HG02759 (cell line): ENCODE data around the gene URI1.

Source experiments
- ATAC-seq: cut with Tn5 transposase; IDR thresholded peaks from one replicate; pipeline ENCODE4 v1.9.1; 2021; ENCODE audit warnings: mild to moderate bottlenecking, moderate library complexity; ENCODE audit not compliant: unreplicated experiment

The URI1 gene

GRCh38 chr19:29967623-29968022 lies 25.6 kb downstream of the URI1 start:
- ATAC-seq = no peak

GRCh38 chr19:29969891-29970290 lies 27.9 kb downstream of the URI1 start:
- ATAC-seq = no peak

DNA sequence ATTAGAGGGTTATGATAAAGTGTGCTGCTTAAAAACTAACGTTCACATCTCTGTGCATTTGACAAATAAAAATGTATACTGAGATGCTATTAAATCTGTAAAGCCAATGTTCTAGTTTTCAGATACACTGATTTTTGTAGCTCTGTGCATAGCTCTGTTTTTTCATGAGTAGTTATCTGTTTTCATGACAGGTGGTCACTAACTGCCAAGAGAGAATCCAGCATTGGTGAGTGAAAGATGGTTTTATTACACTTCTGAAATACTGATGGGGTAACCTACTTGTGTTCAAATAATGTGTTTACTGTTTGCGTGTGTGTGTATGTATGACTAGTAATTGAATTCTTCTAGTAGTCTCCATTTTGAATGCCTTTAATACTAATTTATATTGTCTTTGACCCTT lies 29.0 kb downstream of the URI1 start:
- ATAC-seq = no peak

DNA sequence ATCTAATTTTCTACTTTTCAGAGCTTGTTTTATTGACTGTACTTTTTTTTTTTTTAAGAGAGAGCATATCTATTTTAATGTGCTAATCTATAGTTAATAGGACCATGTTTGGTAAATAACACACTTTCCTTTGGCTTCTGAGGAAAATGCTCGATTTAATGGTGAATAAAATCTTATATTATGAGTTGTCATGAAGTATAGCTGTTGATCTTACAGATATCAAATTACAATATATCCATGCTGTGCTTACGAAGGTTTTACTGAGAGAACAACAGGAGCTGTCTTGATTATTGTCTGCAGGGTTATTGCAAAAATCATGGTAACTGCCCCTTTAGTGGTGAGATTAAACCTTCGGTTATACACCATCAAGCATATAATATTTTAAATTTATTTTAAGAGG lies 29.6 kb downstream of the URI1 start:
- no peak for ATAC-seq

DNA sequence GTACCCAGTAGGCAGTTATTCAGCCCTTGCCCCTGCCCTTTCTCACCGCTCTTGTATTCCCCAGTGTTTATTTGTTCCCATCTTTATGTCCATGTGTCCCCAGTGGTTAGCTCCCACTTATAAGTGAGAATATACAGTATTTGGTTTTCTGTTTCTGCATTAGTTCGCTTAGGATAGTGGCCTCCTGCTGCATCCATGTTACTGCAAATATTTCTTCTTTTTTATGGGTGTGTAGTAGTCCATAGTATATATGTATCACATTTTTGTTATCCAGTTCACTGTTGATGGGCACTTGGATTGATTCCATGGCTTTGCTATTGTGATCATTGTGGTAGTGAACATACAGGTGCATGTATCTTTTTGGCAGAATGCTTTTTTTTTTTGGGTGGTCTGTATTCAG lies 32.7 kb downstream of the URI1 start:
- ATAC-seq = no peak

DNA sequence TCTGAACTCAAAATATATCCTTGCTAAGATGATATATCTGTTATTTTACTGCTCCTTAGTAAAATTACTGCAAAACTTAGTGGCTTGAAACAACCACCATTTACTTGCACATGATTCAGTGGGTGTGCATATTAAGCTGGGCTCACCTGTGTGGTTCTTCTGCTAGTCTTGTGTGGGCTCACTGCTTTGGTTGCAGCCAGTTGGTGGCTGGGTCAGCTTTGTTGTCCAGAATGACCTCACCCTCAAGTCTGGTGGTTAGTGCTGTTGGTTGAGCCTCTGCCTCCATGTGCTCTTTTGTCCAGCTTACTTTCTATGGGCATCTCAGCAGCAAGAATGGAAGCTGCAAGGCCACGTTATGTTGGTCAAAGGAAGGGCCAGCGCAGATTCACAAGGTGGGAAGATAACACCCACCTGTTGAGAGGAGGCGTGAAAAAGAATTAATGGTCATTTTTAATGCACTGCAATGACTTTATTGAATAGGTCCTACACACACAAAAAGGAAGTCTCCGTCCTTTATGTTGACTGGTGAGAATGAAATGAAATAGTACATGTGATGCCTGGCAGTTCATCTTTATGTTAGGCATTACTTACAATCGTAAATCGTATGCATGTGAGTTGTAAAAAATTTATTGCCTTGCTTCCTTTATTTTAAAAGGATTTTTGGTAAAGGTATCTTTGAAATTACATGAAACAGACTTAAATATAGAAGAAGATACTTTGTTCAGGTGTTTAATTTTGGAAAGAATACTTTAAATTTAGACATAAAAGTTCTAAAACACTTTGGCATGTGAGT lies 34.3 kb downstream of the URI1 start:
- no peak for ATAC-seq

DNA sequence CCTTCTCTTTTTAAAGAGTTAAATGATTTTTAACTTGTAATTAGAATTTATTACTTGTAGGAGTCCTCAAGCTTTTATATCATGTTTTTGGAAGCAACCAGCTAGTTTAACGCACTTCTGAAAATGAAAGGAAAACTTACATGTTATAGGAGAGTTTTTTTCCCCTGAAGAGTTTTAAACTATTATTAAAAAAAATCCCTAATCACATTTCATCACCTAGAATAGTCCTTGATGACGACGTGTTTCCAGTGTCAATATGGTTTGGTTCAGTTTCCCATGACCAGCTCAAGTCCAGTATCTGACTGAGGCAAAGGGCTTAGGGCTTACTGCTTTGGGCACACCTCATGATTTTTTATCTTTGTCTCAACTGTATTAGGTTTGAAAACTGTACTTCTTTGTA lies 36.0 kb downstream of the URI1 start:
- ATAC-seq = no peak

GRCh38 chr19:29983568-29983967 lies 41.5 kb downstream of the URI1 start:
- no peak for ATAC-seq

- ATAC-seq = no peak
Observed at GRCh38 chr19:29985196-29985595, 43.2 kb downstream of the URI1 start.

GRCh38 chr19:29988351-29988750 lies 46.3 kb downstream of the URI1 start:
- no peak for ATAC-seq

DNA sequence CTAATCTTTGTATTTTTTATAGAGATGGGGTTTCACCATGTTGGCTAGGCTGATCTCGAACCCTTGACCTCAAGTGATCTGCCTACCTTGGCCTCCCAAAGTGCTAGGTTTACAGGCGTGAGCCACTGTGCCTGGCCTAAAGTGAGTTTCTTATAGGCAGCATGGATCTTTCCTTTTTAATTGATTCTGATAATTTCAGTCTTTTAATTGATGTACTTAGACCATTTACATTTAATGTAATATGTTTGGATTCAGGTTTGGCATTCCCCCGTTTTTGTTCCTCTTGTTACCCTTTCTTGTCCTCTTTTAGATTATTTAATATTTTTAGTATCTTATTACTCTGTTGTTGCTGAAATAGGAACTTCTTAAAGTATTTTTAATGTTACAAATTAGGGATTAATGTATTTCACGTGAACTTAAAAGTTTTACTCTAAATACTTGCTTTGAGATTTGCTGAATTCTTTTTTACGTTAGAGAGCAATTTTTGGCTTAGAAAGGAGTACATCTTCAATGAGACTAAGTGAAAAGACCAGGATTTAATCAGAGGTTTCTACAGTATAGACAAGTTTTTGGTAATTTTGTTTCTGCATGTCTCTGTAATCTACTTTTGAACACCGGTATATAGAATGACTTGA lies 50.3 kb downstream of the URI1 start:
- ATAC-seq = no peak

DNA sequence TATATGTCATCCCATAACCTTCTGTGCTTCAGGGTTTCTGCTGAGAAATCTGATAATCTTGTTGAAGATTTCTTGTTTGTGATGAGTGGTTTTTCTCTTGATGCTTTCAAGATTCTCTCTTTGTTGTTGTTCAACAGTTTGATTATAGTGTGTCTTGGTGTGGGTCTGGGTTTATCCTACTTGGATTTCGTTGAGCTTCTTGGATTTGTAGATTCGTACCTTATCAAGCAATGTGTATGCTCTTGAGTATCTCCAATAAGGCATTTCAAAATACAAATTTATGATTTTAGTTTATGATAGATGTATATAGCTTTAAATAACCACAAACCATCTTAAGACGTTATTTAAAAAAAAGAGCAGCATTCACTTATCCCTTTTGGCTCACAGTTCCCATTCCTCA lies 57.5 kb downstream of the URI1 start:
- no peak for ATAC-seq

DNA sequence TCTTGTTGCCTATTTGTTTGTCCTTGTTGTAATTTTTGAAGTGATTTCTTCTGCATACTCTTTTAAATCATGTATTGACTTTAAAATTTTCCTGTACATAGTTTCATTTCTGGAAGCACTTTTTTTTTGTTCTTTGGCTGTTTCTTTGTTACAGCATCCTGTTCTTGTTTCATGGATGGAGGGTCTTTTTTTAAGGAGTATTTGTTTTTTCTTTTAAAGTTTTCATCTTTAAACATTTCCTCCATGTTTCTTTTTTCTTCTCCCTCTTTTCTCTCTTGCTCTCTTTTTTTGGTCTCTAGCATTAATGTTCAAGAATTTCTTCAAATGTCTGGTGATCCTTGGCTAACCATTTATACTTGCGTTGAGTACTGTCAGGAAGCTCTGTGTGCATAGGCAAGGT lies 58.8 kb downstream of the URI1 start:
- ATAC-seq = no peak

DNA sequence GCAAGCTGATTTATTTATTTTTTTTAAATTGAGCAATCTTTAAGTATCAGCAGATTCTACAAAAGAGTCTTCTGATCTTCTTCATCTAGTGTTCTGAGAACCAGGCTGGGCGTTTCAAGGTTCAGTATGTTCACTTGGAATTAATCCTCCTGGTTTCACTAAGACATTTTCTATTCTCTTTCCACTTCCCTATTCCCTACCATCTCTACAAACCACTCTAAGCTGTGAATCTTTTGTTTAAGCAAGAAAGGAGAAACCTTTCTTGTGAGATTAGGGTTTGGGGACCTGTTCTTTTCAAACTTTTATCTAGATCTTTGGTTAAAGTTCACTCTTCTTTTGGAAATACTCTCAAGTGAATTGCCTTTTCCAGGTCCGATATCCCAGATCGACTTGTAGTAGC lies 59.3 kb downstream of the URI1 start:
- ATAC-seq = no peak

DNA sequence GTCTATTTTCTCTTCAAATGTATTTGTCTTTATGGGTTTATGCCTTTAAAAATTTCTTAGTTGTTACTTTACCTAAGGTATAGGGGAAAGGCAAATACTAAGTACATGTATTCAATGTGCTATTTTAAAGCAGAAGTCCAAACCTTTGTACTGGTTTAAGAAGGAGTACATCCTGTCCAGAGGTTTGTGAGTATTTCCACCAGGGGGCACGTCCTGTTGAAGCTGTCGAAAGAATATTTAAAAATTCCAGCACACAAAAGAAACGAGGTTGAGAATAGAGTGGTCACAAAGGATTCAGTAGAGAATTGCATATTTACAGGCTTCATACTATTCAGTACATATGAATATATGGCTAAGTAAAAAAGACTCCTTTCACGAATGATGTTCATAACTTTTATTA lies 59.8 kb downstream of the URI1 start:
- ATAC-seq = no peak

DNA sequence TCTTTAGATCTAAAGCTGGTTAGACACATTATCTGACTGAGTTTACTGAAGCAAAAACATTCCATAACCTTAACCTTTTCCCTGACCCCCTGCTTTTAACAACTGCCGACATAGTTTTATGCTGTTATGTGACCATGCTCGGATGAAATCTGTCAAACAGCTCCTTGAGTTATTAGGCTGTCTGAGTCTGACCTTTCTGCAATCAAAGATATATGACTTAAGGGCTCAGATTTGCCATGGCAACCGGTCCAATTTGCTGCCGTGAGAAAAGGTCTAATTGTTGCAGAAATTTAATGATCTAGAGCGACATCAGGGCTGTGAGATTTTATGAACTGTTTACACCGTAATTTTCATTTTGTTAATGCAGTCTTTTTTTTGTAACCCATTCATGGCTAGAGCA lies 61.8 kb downstream of the URI1 start:
- ATAC-seq = no peak

DNA sequence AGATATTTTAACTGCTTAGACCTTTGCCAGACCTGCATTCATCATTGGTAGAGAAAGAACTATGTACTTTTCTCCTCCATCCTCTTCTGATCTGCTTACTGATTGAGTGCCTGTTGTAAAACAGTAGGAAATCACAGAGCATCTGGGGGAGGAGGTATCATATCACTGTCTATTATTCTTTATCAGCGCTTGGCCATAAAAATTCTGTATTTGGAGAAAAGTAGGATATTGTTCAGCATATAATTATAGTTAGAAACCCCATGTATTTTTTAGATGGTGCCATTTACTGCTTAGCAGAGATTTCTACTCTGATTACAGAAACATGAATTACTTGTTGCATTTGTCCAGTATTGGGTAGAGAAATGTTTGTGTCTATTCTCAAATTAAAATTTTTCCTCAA lies 62.4 kb downstream of the URI1 start:
- no peak for ATAC-seq

- ATAC-seq = no peak
Observed at GRCh38 chr19:30006207-30006606, 64.2 kb downstream of the URI1 start.

DNA sequence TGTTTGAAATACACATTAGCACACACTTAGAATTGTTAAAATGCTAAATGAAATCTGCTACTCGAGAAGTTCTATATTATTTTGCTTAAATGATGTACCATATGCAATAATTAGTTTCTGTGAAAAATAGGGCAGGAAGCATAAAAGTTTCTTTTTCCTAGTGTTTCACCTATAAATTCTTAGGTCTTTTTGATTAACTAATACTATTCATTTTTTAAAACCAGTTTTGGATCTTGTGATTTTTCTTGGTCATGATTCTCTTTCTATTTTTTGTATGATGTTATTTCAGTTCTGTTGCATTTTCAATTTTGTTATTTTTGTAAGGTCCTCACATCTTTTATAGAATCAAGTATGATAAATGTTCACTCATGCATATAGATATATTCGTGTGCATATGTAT lies 66.1 kb downstream of the URI1 start:
- no peak for ATAC-seq

DNA sequence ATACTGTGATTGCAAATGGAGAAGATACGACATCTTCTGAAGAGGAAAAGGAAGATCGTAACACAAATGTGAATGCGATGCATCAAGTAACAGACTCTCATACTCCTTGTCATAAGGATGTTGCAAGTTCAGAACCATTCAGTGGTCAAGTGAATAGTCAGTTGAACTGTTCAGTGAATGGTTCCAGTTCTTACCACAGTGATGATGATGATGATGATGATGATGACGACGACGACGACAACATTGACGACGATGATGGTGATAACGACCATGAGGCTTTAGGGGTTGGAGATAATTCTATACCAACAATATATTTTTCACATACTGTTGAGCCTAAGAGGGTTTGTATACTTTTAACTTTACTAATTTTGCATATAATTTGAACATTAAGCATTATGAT lies 67.0 kb downstream of the URI1 start:
- no peak for ATAC-seq

DNA sequence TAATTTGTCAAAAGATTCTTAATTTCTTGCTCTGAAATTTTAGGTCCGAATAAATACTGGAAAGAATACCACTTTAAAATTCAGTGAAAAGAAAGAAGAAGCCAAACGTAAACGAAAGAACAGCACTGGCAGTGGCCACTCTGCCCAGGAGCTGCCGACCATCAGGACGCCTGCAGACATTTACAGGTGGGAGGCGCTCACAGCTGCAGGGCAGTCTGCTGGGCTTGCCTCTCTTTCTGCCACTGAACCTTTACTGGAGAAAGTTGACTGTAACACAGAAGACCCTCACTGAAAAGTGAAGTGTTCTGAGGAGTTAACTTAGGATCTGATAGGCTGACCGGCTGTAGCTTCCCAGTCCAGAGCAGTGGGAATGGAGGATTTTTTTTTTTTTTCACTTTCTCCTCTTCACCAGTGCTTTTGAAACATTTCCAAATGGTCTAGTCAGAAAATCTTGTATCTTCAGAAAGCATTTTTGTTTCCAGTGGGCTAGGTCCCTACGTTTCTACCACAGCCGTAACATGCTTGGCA lies 69.1 kb downstream of the URI1 start:
- no peak for ATAC-seq

DNA sequence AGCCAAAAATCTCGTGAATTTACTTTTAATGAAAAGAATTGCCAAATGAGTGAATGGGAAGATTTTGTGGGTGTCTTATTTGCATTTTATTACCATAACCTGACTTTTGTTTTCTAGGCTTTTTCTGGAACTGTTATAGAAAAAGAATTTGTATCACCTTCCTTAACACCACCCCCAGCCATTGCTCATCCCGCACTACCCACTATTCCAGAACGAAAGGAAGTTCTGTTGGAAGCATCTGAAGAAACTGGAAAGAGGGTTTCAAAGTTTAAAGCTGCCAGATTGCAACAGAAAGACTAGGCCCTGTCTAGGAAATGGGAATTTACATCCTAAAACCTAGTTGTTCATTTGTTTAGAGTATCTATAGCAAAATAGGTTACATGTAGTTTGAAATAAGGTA lies 72.7 kb downstream of the URI1 start:
- ATAC-seq = no peak

DNA sequence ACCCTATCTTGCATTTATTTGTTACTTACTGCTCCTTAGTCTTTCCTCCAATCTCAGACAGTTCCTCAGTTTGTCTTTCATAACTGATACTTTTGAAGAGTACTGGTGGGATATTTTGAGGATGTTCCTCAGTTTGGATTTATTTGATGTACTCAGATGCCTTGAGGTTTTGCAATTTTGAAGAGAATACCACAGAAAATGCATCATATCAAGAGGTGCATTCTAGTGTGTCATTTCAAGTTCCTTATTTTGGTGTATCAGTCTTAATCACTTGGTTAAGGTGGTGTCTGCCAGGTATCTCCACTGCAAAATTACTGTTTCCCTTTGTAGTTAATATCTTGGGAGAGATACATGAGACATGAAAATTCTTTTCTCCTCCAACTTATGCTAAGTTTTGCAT lies 75.1 kb downstream of the URI1 start:
- peak; percentile 85 for ATAC-seq
